Activated CD4-positive, alpha-beta T cell treated with anti-CD3 and anti-CD28 coated beads for 1 hour (primary cell): ENCODE results near the gene TUBA3E.
"Not testable (repeated sequence)": the region's sequence is repeated elsewhere in the genome, so short reads cannot be mapped to it uniquely, and the experiment has no call there.

ENCODE experiments used
- DNase-seq: peaks from one replicate; pipeline ENCODE4 v3.0.0-alpha.2; 2020

TUBA3E gene

DNA sequence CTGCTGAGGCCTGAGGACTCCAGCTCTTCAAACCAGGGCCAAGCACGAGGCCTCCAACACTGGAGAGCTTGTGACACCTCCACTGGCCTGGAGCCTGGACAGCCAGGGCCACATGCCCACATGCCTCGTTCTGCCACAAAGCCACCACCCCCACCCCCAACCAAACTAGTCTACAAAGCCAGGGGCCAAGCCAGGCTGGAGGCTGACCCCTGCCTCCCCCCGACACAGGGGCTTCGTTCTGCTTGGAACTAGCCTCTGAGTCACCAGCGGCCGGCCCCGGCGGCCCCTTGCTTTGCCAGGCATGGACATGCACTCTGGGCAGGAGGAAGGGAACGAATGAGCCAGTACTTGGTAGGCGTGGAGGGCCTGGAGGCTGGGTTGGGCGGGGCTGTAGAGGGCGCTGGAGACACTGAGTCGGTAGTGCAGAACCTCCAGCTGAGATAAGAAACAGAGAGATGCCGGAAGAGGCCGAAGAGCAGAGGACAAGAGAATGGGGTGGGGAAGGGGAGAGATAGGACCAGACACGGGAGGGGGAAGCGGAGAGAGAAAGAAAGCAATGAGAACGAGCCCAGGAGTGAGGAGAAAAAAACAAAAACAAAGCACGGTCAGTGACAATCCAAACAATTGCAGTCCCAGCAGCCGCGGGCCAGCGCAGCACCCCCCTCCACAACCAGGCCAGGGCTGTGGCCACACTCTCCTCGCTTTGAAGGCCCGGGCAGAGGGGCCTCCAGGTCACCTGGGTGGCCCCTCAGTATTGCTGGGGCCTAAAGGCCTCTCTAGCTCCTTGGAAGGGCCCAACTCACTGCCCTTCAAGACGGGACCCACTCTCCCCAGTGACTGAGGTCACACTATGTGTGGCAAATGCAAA is 37.2 kb downstream of the TUBA3E start:
- DNase-seq = not testable (repeated sequence)

DNA sequence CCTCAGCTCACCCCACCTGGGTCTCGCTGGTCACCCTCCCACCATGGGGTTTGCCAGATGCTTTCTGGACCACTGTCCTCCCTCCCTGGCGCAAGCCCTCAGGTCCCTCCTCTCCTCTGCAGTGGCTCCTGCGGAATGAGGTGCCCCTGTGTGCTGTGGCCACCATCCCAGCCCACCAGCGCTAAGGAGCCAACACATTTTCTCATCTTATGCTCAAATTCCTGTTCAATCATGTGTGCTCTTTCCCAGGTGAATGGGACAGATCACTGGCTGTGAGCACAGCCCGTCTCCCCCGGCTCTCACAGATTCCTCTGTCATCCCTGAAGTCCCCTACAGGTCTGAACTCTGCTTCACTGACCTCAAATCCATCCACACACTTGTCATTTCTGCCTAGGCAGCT is 38.1 kb downstream of the TUBA3E start:
- DNase-seq = no peak

DNA sequence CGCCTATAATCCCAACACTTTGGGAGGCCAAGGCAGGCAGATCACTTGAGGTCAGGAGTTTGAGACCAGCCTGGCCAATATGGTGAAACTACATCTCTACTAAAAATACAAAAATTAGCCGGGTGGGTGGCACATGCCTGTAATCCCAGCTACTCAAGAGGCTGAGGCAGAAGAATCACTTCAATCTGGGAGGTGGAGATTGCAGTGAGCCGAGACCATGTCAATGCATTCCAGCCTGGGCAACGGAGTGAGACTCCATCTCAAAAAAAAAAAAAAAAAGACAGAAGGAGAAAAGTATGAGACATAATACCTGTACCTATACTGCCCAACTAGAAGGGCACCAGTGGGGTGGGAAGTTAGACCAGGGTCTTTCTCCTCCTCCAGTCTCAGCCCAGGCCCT is 38.9 kb downstream of the TUBA3E start:
- not testable (repeated sequence) for DNase-seq

DNA sequence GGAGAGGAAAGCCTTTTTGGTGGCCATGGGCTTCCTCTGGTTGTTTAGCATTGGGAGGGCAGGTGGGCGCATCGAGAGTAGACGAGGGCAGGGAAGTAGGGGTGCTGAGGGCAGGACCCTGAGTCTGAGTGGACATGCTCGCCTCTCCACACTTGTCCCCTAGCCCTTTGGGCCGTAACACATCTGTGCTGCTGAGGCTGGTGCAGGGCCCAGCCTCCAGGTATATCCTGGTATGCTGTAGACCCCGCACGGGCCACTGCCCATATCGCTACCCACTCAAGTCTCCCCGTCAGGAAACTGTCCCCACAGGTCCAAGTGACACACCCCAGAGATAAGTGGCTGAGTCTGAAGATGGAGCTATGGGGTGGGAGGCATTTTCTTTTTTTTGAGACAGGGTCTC is 39.6 kb downstream of the TUBA3E start:
- DNase-seq = no peak

DNA sequence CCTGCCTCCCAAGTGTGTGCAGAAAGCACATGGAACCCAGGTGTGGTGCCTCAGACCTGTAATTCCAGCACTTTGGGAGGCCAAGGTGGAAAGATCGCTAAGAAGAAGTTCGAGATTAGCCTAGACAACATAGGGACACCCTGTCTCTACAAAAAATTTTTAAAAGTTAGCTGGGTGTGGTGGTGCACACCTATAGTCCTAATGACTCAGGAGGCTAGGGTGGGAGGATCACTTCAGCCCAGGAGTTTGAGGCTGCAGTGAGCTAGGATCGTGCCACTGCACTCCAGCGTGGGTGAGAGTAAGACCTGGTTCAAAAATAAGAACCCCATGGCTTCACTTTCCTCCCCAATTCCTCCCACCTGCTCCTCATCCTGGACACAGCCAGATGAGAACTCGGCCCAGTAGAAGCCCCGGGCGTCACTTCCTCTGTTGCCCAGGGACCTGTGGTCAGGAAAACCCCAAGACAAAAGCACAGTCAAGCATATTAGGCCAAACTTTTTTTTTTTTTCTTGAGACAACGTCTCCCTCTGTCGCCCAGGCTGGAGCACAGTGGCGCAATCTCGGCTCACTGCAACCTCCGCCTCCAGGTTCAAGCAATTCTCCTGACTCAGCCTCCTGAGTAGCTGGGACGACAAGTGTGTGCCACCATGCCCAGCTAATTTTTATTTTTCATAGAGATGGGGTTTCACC is 40.3 kb downstream of the TUBA3E start:
- not testable (repeated sequence) for DNase-seq

DNA sequence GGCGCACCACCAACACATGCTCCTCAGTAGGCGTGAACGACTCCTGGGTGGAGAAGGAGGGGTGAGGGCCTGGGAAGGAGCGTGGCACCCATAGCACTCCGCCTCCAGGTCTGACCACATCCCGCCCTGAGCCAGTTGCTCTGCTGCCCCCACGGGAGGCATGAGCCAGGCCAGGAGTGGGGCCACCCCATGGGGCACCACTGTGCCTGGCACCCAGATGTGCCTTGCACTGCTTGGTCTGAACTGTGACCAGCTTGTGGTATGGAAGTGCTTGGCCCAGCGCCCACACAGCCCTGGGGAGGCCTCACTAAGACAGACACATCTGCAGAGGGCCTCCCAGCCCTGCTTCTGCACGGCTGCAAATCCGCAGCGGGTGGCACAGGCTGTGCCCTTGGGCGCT is 40.9 kb downstream of the TUBA3E start:
- DNase-seq = not testable (repeated sequence)

DNA sequence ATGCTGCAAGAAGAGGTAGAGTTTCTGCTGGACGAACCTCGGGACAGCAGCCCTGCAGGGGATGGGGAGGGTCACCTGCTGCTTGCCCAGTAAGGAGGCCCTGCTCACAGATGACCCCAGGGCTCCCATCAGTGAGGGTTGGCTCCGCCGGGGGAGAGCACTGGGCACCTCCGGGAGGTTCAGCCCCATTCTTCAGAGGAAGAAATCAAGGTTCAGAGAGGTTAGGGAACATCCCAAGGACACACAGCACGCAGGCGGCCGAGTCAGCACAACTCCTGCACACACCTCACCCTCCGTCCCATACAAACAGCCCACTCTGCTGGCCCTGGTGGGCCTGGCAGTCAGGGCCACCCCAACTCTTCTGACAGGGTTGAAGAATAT is 41.6 kb downstream of the TUBA3E start:
- no peak for DNase-seq

DNA sequence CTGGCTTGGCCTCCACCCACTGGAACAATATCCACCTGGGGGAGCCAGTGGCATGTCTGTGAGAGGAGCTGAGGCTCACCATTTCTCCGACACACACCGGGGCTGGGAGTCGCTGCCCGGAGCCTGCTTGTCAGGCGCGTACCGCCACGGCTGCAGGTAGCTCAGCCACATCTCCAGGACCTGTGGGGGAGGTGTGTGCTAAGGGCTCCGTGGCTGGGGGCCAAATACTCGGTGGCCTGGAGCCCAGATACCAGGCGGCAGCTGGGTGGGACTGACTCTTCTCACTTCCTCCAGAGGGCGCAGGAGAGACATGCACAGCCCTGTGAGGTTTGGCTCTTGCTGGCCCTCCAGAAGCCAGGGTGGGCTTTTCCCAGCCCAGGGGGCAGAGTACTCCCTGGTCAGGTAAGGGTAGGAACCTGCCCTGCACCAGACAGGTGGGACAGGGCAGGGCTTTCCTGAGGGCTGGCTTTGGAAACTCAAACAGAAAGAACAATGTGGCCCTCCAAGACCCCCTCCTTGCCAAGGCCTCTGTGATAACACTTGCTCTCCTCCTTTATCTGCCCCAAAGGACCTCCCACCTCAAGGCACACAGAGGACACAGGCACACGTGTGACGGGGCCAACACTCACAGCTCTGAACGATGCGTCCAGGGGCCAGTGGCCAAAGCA is 42.1 kb downstream of the TUBA3E start:
- DNase-seq = not testable (repeated sequence)

DNA sequence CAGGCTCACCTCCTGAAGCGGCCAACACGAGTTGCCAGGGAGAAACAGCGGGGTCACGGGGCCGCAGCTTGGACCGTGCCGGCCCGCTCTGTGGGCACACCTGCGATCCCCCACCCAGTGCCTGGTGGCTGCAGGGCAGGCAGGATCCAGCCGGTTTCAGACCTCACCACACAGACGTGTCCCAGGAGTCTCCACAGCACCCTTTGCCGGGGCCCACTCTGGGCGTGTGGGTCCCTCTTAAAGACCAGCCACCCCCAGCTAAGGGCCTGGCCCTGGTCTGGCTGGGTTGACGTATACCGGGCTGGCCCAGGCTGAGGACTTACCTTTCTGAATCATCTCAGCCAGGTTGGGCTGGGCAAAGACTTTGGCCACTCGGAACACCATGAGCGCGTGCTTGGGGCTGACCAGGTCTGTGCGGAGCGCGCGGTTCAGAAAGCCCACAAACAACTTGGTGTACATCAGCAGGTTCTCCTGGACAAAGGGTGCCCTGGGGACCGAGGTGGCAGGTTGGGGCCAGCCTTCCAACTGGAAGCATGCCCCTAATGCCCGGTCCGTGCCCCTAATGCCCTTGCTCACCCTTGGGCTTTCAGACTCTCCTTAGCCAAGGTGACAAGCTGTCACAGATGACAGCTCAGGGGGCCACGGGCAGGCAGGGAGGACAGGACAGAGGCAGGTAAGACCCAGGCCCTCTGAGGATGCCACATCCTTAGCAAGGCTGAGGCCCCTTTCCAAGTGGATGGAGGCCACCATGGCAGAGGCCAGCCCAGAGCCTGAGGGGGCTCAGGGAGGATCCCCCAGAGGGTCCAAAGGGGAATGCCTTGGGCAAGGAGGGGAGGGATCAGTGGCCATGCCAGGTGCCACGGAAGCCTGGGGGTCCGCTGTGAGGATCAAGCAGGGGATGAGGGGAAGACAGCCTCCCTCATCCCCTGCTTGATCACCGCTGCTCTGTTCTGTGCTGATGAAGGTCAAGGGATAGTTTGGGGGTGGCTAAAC is 43.2 kb downstream of the TUBA3E start:
- DNase-seq = no peak

DNA sequence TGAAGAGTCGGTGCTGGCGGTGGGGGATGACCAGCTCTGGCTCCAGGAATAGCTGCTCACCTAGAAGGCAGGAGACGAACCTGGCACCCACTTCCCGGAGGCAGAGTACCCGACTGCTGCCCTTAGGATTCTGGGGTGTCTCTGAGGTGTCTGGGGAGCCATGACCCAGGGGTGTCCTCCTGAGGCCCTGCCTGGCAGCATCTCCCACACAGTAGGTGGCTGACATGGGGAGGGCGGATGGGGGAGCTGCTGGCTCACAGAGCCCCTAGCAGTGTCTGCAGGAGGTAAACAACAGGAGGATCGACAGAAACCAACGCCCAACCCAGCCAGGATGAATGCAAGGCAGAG is 43.8 kb downstream of the TUBA3E start:
- not testable (repeated sequence) for DNase-seq

DNA sequence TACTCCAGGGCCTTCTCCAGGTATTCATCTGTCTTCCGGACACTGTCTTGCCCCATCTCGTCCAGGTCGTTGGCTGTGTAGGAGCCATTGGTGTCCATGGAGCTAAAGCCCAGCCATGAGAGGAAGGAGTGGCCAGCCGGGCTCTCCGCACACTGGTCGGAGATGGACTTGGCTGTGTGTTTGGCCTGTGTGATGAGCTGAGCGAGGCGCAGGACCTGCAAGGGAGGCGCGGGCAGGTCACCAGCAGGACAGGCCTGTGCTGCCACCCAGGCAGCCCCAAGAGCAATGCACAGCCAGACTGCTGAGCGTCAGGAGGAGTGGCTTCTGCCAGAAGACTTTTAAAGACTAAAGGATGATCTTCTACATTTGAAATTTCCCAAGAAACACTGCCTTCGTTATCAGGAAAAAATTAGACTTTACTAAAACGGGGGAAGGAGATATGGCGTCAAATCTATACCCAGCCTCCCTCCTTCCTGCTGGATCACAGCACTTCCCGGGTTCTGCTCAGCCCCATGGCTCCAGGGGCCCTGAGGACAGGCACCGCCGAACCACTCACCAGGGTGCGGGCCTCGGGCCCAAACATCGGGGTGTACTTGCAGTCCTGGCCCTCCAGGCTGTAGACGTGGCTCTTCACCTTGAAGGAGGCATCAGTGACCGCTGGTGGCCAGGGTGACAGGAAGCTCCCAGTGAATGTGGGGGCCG is 44.4 kb downstream of the TUBA3E start:
- DNase-seq = not testable (repeated sequence)

DNA sequence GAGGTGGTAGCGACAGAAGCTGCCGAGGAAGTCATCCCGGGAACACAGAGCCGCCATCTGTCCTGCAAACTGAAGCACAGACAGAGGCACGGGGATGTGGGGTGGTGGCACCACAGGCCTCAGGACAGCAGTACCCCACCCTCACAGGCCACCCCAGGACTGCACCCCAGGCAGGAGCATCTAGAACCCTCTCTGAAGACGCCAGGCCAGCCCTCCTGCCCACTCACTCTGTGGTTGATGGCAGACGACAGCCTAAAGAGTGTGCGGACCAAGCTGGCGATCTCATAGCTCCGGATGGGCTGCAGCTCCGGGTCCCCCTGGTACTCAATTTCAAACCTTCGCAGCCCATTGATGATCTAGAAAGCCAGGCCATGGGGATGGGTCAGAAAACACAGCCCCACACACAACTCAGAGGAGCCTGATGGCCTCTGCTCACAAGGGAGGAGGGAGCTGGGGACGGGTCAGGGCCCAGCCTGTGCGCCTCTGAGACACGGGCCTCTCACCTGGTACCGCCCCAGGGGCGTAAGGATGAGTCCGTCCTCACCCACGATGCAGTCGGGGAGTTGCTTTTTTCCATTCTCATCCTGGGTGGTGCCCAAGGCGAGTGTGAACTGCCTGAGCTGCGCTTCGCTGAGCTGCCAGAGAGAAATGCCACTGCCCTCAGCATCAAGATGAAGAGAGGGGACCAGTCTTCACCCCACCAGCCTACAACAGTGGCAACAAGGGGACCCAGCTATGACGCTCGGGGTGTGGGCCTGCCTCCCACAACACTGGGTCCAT is 45.2 kb downstream of the TUBA3E start:
- no peak for DNase-seq

DNA sequence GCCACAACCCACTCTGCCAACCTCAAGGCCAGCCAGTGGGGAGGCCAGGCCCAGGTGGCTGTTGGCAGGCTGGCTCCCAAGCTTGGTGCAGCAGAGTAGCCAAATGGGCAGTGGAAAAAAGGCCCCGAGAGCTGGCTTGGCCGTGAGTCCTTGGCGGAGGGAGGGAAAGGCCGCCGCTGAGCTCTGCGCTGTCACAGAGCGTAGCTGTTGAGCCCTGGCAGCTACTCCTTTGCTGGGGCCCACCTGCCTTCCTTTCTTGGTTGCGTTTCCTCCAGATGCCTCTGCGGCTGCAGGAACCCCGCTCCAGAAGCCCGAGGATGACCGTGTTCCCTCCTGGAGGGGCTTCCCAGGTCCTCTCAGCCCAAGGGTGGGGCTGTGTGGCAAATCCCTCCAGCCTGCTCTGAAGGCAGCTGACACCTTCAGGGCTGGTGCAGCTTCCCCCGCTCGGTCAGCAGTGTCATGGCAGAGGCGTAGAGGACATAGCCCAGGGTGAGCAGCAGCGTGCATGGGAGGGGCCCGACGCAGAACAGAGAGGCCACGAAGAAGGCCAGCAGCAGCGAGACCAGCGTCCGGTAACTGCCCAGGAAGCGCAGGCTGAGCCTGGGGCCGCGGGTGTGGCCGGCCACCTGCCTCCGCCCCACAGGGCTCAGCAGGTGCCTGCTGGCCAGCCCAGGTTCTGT is 46.0 kb downstream of the TUBA3E start:
- DNase-seq = not testable (repeated sequence)

DNA sequence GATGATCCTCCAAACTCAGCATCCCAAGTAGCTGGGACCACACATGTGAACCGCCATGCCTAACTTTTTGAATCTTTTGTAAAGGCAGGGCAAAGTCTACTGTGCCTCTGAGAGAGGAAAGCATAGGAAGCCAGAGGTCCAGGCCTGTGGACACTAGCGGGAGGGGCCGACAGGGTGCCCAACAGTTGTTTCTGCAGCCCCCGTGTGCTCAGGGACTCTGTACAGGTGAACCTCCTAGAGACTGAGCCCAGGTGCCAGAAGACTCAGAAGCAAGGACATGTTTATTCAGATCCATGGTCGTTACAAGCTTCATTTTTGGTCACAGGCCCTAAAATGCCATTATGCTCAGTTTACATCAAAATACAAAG is 47.1 kb downstream of the TUBA3E start:
- DNase-seq = not testable (repeated sequence)

DNA sequence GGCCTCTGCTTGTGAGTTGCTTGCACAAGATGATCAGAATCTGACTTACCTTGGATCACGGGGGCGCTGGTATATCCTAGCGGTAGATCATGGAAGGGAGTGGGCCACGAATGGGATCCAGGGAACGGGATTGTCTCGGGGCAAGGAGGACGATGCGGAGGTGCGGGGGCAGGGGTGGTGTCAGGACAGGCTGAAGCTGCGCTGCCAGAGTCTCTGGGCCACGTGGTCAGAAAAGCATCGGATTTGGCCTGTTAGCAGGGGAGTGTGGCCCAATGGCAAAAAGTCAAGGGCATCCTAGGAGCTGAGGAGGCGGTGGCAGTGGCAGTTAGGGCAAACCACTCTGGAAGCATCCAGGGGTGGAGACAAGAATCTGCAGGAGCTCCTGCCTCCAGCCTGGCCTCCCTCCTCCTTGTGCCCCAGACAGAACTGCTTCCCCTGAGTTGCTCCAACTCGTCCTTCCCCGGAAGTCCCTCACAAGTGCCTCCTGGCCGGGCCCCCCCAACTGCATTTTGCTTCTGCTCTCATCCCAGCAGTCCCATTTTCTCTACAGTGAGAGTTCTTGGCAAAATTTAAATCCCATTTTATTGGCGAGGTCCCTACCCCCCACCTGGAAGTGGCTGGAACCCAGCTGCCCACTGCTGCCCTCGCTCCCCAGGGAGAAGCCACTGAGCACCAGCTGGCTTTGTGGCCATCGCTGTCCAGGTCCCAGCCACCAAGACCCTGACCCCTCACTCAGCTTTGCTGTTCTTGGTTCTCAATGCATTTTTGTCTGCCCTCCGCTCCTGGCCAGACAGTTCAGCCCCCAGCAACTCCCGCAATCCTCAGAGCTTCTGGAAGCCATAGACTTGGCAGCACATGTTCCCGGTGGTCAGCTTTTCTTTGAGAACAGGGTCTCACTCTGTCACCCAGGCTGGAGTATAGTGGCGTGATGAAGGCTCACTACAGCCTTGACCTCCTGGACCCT is 47.8 kb downstream of the TUBA3E start:
- no peak for DNase-seq

DNA sequence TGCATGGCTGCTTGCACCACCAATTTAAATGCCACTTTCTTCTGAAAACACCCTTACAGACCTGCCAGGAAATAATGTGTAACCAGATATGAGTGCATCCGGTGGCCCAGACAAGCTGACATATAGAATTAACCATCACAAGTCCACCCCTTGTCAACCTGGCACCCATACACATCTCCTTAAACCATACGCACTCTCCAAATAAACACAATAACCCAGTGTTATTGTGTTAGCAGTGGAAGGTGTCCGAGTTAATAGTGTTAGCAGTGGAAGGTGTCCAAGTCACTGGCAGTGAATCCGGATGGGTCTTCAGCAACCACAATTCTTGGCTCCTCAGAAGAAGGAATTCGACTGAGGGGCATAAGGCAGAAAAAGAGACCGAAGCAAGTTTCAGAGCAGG is 49.7 kb downstream of the TUBA3E start:
- DNase-seq = not testable (repeated sequence)

DNA sequence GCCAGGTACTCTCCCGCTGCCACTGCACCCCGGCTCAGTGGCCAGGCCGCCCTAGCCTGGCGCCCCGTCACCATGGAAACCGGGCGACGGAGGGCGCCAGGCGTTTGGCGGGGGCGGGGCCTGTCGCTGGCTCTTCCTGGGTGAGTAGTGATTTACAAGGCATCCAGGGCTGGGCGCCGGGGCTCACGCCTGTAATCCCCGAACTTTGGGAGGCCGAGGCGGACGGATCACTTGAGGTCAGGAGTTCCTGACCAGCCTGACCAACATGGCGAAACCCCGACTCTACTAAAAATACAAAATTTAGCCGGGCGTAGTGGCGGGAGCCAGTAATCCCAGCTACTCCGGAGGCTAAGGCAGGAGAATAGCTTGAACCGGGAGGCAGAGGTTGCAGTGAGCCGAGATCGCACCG is 53.2 kb downstream of the TUBA3E start, which contains the start of gene CCDC74B:
TSS of gene CCDC74B (minus strand) at position 107 of the 409 bp plus-strand sequence. CDS start 116 bp downstream, outside the sequence.
- DNase-seq = peak; percentile 28

DNA sequence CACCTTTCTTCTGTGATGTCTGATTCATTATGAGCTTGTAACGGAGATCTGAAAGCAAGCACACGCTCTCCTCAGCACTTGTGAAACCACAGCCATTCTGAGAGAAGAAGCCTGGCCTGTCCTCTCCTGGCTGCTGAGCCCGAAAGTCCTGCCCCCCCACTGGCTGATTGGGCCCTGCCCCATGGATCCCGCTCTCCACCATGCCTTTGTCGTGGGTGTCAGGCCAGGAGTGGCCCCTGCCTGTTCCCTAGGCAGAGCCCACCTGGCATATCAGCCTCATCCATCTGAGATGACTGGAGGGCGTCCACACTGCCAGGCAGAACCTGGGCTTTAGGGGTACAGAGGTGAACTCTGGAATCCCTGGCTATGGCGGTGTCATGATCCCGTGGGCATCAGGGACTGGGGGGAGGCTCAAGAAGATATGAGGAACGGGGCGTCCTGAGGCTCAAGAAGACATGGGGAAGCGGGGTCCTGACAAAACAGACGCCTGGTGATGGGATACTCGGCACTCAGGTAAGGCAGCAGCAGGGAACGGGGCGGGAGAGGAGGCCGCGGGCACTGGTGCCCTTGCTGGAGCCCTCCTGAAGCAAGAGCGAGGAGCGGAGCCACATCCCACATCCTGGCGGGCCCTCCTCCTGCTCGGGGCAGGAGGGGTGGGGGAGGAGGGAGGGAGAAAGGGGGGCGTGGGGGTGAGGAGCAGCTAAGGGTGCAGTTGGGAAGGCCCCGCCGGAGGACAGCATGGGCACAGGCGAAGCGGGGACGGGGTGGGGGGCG is 54.8 kb downstream of the TUBA3E start:
- not testable (repeated sequence) for DNase-seq
